Right cardiac atrium (tissue), 5 donors: ENCODE results near the gene ECI1. TPM values are rescaled to one million over a fixed set of nuclear protein-coding genes. Genes with fewer than 3 reads are reported as not detected.

Experiments
- ATAC-seq, 2 donors: fragments of 200-7000 bp; cut with Tn5 transposase; one replicate each; pipeline versions ENCODE4 v1.8.0 to v1.9.1; 2020; ENCODE audit warnings: moderate library complexity in 2 of 2, mild to moderate bottlenecking in 1 of 2
- DNase-seq, 3 donors: peaks; one replicate each; pipeline ENCODE4 v3.0.0-alpha.2; 2020
- H3K27ac ChIP-seq: one replicate; pipeline ENCODE4 v1.5.1; 2013; ENCODE audit warnings: mild to moderate bottlenecking, low read length, control low read depth, moderate library complexity
- H3K27me3 ChIP-seq: one replicate; pipeline ENCODE4 v1.6.1; 2013; ENCODE audit not compliant: control insufficient read depth, insufficient read depth
- H3K4me1 ChIP-seq: one replicate; pipeline ENCODE4 v1.6.1; 2013; ENCODE audit warnings: low read length; ENCODE audit not compliant: control insufficient read depth, insufficient read depth
- H3K4me3 ChIP-seq: one replicate; pipeline ENCODE4 v1.5.1; 2013; ENCODE audit warnings: low read length, control low read depth
- H3K9me3 ChIP-seq: one replicate; pipeline ENCODE4 v1.6.1; 2013; ENCODE audit warnings: low read length; ENCODE audit not compliant: control insufficient read depth
- WGBS: extraction: QIAGEN DNeasy Blood & Tissue Kit; methylation state at CpG from one replicate; pipeline ENCODE4 v1.1.7; 2013; 5-methylcytosine and 5-hydroxymethylcytosine counted together
- intact Hi-C, 4 donors: fragments of 100-400 bp; cut with DNase I; formaldehyde crosslinking; loops; one replicate each; pipeline versions ENCODE4 v1.11.0 to v1.14.0; 2022 to 2023
- polyA plus RNA-seq: library from polyadenylated mRNA; stranded (reverse); fragments of 200-250 nt; gene quantifications from one replicate; pipeline ENCODE4 v1.2.3, GENCODE V29; 2013
- total RNA-seq, 4 donors: library from RNA; stranded (reverse); fragmentation: NEBNext Ultra II Directional; extraction: Animal tissue kit (Norgen Biotek cat#: 25700); gene quantifications; one replicate each; pipeline ENCODE4 v1.2.1, GENCODE V29; 2021
- donor health status: healthy with polysubstance abuse.
- donor health status: DM: no; HTN: yes; CAD: no.
- donor health status: DM: no; HTN: no; CAD: no.
- donor health status: DM: no; HTN: yes; CAD: no; lungs with severe emphysema.
- donor health status: DM: yes; HTN: yes; CAD: no.

Gene ECI1
- total and polyA plus RNA-seq, 5 donors: 110 to 166 (median 126) TPM

DNA sequence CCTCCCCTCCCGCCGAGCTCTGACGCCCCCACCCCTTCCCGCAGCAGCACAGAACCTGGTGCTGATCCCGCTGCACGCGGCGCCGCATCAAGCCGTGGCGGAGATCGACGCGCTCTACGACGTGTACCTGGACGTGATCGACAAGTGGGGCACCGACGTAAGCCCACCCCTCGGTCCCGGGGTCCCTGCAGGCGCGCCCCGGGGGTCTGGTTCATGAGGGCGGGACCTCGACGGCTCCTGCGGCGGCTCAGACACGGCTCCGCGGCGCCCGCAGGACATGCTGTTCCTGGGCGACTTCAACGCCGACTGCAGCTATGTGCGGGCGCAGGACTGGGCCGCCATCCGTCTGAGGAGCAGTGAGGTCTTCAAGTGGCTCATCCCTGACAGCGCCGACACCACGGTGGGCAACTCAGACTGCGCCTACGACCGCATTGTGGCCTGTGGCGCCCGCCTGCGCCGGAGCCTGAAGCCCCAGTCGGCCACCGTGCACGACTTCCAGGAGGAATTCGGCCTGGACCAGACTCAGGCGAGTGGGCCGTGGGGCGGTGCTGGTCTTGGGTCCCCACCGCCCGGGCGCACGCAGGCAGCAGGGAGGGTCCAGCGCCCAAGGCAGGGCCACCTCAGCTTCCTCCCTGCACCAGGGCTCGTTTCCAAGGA lies 13.8 kb downstream of the ECI1 start:
- no peaks in the 10 kb centered on the region for H3K9me3 ChIP-seq
- DNase-seq (peak in 1 of 3 donors; percentile 69), ATAC-seq (peak; percentile 13 to 22)
- H3K27ac ChIP-seq: no peak overlapping the region
- intact Hi-C loops: no loop called here
- no peak overlapping the region for H3K4me3 ChIP-seq
- no peaks in the 10 kb centered on the region for H3K27me3 ChIP-seq
- peaks cover 3% of the 10 kb centered on the region for H3K4me1 ChIP-seq
- WGBS: 14% methylated on average over 65 of the region's 65 CpGs

DNA sequence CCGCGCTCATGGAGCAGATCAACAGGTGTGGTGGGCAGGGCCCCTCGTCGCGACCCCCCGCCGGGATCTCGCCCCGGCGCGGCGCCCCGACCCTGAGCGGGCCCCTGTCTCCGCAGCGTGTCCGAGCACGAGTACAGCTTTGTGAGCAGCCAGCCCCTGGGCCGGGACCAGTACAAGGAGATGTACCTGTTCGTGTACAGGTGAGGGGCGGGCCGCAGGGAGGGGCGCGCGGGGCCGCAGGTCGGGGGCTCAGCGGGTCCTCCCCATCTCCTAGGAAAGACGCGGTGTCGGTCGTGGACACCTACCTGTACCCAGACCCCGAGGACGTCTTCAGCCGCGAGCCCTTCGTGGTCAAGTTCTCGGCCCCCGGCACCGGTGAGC lies 14.3 kb downstream of the ECI1 start:
- intact Hi-C loops: no loop called here
- Histone ChIP-seq H3K4me3 (no peak overlapping the region), H3K27me3 (no peaks in the 10 kb centered on the region), H3K9me3 (no peaks in the 10 kb centered on the region), H3K27ac (no peak overlapping the region), H3K4me1 (peaks cover 3% of the 10 kb centered on the region)
- DNase-seq (no peak), ATAC-seq (peak in 1 of 2 donors; percentile 1)
- WGBS: 4% methylated on average over 40 of the region's 40 CpGs

DNA sequence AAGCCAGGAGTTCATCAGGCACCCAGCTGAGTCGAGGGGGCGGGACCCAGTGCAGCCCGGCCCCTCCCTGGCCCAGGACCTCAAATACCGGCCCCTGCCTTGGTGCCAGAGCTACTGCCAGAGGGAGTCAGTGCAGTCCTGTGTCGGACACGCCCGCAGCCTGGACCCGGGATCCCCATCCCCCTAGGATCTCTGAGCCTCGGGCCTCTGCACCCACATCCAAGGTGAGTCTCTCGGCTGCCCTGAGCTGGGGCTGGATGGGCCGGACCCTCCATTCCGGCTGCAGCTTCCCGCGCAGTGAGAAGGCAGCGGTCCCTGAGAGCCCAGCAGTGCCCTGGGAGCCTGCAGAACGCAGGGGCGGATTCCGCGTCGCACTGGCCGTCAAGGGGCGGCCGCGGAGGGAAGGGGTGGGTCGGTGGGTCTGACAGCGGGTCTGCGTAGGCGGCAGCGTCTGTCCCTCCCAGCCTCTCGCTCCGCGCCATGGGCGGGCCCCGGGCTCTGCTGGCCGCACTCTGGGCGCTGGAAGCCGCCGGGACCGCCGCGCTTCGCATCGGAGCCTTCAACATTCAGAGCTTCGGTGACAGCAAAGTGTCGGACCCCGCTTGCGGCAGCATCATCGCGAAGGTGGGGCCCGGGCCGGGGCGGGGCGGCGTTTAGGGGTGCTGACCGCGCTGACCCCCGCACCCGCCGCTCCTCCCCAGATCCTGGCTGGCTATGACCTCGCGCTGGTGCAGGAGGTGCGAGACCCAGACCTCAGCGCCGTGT lies 14.9 kb downstream of the ECI1 start, which contains the start of gene DNASE1L2:
Gene DNASE1L2 (plus strand): TSS at position 108 of the 765 bp plus-strand sequence. CDS start 373 bp downstream, at position 481.
- H3K9me3 ChIP-seq: no peaks in the 10 kb centered on the region
- 3% methylated on average over 64 of the region's 64 CpGs for WGBS
- no peaks in the 10 kb centered on the region for H3K27me3 ChIP-seq
- no peak within 1 kb of the TSS for H3K27ac ChIP-seq
- ATAC-seq (peak; percentile 22 to 41), DNase-seq (peak; percentile 50 to 79 (median 76))
- intact Hi-C loops: no loop called here
- peaks cover 3% of the 10 kb centered on the region for H3K4me1 ChIP-seq
- H3K4me3 ChIP-seq: no peak within 1 kb of the TSS

DNA sequence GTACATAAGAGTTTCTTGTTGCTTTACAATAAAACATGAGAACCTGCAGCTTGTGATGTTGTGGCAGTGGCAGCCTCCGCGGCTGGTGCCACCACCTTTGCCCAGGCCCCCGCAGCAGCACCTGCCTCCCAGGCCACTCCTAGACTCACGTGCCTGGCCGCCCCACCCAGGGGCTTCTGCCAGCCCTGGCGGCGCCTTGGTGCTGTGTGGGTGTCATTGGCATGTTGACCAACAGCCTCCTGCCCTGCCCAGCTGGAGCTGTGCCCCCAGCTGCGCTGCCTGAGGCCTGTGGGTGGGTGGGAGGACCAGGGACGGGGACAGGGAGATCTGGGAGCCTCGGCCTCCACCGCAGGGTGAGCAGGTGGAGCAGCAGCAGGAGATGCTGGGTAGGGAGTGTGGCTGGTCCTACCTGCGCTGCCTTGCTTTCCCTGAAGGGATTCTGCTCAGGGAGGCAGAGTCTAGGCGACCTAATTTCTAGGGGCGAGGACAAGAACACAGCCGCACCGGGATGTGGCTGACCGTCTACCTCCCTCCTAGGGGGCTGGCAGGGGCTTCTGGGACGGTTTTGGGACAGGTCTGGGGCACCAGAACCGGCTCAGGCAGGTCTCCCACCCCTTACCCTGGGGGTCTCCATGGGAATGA lies 15.6 kb downstream of the ECI1 start:
- Histone ChIP-seq H3K27me3 (no peaks in the 10 kb centered on the region), H3K9me3 (no peaks in the 10 kb centered on the region), H3K27ac (no peak overlapping the region), H3K4me1 (peaks cover 3% of the 10 kb centered on the region), H3K4me3 (no peak overlapping the region)
- intact Hi-C loops: no loop called here
- peak in 1 of 3 donors; percentile 50 for DNase-seq
- ATAC-seq: no peak
- WGBS: 78% methylated on average over 19 of the region's 19 CpGs

DNA sequence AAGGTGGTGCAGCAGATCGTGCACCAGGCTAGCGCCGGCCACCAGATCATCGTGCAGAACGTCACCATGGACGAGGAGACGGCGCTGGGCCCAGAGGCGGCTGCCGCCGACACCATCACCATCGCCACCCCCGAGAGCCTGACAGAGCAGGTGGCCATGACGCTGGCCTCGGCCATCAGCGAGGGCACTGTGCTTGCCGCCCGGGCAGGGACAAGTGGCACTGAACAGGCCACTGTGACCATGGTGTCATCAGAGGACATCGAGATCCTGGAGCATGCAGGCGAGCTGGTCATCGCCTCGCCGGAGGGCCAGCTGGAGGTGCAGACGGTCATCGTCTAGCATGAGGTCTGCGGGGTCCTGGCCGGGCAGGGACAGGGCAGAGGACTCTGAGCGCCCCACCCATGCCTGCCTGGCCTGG lies 16.1 kb downstream of the ECI1 start:
- ATAC-seq (no peak), DNase-seq (no peak)
- 95% methylated on average over 28 of the region's 28 CpGs for WGBS
- no peaks in the 10 kb centered on the region for H3K9me3 ChIP-seq
- H3K27me3 ChIP-seq: no peaks in the 10 kb centered on the region
- no peak overlapping the region for H3K27ac ChIP-seq
- peaks cover 3% of the 10 kb centered on the region for H3K4me1 ChIP-seq
- no peak overlapping the region for H3K4me3 ChIP-seq
- intact Hi-C loops: no loop called here

DNA sequence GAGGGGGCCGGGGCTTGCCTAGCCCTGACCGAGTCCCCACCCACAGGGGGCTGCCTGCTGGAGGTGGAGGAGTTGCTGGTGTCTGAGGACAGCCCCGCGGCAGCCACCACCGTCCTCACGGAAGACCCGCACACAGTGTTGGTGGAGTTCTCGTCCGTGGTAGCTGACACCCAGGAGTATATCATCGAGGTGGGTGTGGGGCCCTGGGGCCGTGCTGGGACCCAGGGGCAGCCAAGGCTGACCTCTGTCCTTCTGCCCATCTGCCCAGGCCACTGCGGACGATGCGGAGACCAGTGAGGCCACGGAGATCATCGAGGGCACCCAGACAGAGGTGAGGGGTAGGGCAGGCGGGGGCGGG lies 16.6 kb downstream of the ECI1 start:
- no peak overlapping the region for H3K4me3 ChIP-seq
- WGBS: 92% methylated on average over 18 of the region's 18 CpGs
- no peak overlapping the region for H3K27ac ChIP-seq
- H3K27me3 ChIP-seq: no peaks in the 10 kb centered on the region
- H3K4me1 ChIP-seq: peaks cover 3% of the 10 kb centered on the region
- no peaks in the 10 kb centered on the region for H3K9me3 ChIP-seq
- DNase-seq (no peak), ATAC-seq (no peak)
- intact Hi-C loops: no loop called here

DNA sequence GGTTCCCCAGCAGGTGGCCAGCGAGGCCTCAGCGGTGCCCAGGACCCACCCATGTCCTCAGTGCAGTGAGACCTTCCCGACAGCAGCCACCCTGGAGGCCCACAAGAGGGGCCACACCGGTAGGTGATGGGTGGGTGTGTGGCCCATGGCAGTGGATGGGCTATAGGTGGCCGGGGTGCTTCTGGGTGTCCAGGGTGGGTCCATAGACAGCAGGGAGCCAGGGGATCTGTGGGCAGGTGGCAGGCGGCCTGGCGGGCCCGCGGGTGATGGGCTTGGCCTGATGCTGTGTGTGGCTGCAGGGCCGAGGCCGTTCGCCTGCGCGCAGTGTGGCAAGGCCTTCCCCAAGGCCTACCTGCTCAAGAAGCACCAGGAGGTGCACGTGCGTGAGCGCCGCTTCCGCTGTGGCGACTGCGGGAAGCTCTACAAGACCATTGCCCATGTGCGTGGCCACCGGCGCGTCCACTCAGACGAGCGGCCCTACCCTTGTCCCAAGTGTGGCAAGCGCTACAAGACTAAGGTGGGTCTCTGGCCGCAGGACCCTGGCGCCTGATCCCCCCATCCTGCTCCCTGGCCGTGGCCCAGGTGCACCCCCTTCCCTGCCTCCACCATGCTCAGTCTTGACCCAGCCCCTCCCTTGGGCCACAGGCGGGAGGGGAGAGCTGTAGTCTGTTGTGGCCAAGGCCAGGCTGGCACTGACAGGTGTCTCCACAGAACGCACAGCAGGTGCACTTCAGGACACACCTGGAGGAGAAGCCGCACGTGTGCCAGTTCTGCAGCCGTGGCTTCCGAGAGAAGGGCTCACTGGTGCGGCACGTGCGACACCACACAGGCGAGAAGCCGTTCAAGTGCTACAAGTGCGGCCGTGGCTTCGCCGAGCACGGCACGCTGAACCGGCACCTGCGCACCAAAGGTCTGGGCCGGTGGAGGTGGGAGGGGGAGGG lies 17.2 kb downstream of the ECI1 start:
- H3K27ac ChIP-seq: no peak overlapping the region
- H3K4me1 ChIP-seq: peaks cover 3% of the 10 kb centered on the region
- no peaks in the 10 kb centered on the region for H3K9me3 ChIP-seq
- no peaks in the 10 kb centered on the region for H3K27me3 ChIP-seq
- DNase-seq: no peak
- H3K4me3 ChIP-seq: no peak overlapping the region
- intact Hi-C loops: no loop called here
- ATAC-seq: no peak
- WGBS: 95% methylated on average over 51 of the region's 51 CpGs

DNA sequence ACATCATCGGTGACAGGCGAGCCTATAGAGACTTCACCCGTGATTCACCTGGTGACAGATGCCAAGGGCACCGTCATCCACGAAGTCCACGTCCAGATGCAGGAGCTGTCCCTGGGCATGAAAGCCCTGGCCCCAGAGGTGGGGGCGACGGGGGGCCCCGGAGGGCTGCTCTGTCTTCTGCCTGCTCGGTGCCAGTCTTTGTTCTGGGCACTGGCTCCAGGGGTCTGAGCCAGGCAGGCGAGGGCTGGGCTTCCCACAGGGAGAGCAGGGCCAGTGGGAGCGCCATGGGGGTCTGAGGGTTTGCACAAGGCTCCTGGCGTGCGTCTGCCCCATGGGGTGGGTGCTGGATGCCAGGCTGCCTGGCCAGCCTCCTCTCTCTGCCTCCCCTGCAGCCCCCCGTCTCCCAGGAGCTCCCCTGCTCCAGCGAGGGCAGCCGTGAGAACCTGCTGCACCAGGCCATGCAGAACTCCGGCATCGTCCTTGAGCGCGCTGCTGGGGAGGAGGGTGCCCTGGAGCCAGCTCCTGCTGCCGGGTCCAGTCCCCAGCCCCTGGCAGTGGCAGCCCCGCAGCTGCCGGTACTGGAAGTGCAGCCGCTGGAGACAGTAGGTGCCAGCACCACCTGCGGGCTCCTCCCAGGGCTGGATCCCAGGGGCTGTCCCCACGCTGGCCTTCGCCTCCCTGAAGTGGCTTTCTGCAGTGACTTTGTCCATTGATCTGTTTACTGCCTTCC lies 18.2 kb downstream of the ECI1 start:
- DNase-seq (no peak), ATAC-seq (no peak)
- no peak overlapping the region for H3K27ac ChIP-seq
- H3K4me1 ChIP-seq: peaks cover 3% of the 10 kb centered on the region
- intact Hi-C loops: no loop called here
- no peaks in the 10 kb centered on the region for H3K9me3 ChIP-seq
- no peak overlapping the region for H3K4me3 ChIP-seq
- H3K27me3 ChIP-seq: no peaks in the 10 kb centered on the region
- WGBS: 91% methylated on average over 28 of the region's 28 CpGs

DNA sequence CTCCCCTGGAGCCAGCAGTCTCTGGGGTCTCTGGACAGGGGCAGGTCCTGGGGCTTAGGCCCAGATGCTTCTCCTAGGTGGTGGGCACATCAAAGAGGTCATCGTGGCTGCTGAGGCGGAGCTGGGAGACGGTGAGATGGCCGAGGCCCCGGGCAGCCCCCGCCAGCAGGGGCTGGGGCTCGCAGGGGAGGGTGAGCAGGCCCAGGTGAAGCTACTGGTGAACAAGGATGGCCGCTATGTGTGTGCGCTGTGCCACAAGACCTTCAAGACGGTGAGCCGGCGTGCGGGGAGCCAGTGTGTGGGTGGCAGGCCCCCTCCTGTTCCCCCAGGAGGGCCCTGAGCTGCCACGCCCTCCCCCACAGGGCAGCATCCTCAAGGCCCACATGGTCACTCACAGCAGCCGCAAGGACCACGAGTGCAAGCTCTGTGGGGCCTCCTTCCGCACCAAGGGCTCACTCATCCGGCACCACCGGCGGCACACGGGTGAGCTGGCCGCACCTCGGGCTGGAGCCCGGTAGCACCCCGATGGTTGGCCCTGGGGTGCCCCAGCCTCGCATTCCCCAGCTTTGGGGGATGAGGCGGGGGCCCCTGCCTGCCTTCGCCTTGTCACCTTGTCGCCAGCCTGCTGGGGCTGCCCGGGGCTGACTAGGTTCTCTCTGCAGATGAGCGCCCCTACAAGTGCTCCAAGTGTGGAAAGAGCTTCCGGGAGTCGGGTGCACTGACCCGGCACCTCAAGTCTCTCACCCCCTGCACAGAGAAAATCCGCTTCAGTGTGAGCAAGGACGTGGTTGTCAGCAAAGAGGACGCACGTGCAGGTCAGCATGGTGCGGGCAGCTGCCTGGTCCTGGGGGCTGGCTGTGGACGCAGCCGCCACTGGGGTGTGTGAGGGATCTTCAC lies 19.0 kb downstream of the ECI1 start:
- 89% methylated on average over 41 of the region's 41 CpGs for WGBS
- DNase-seq (no peak), ATAC-seq (no peak)
- Histone ChIP-seq H3K4me3 (no peak overlapping the region), H3K27ac (no peak overlapping the region), H3K27me3 (no peaks in the 10 kb centered on the region), H3K4me1 (peaks cover 3% of the 10 kb centered on the region), H3K9me3 (no peaks in the 10 kb centered on the region)
- intact Hi-C loops: no loop called here
